PC-3 (cell line): ENCODE data around the gene JDP2. TPM values are rescaled to one million over a fixed set of nuclear protein-coding genes. Genes with fewer than 3 reads are reported as not detected.

Source experiments
- ATAC-seq: fragments of 200-7000 bp; cut with Tn5 transposase; 2 replicates; pipeline ENCODE4 v1.9.1; 2020; ENCODE audit warnings: mild to moderate bottlenecking, moderate library complexity
- BruUV-seq: library from RNA; stranded (reverse); fragments of 400-500 nt; replicated peaks from 2 replicates; lab custom pipeline; 2021; lab: Mats Ljungman, UMichigan
- CTCF ChIA-PET: fragments of 300-600 bp; sonication (Branson Sonifier 250); formaldehyde crosslinking; loops from one replicate; lab custom pipeline; 2022; ENCODE audit warnings: antibody characterized with exemption; lab: Charles Lee
- POLR2A ChIA-PET: fragments of 300-600 bp; sonication (Branson Sonifier 250); formaldehyde crosslinking; loops from one replicate; lab custom pipeline; 2022; ENCODE audit warnings: antibody characterized with exemption; ENCODE audit not compliant: unreplicated experiment; lab: Charles Lee
- DNase-seq: peaks from one replicate; pipeline ENCODE4 v3.0.0-alpha.2; 2015
- H2AFZ ChIP-seq: fragments of 300-600 bp; sonication (generic); 2 replicates; pipeline ENCODE4 v1.6.0; 2016; ENCODE audit warnings: antibody characterized with exemption, low read length
- H3F3A ChIP-seq: fragments of 300-600 bp; sonication (generic); one replicate; pipeline ENCODE4 v1.6.0; 2017; ENCODE audit warnings: antibody characterized with exemption, low read length, control low read depth, mild to moderate bottlenecking; ENCODE audit not compliant: unreplicated experiment
- H3K27ac ChIP-seq: fragments of 300-600 bp; sonication (generic); 2 replicates; pipeline ENCODE4 v1.5.1; 2016; ENCODE audit warnings: mild to moderate bottlenecking, low read length
- H3K27me3 ChIP-seq: fragments of 300-600 bp; sonication (generic); 2 replicates; pipeline ENCODE4 v1.6.1; 2016; ENCODE audit warnings: low read length, mixed read lengths
- H3K36me3 ChIP-seq: fragments of 300-600 bp; sonication (generic); 2 replicates; pipeline ENCODE4 v1.6.1; 2016; ENCODE audit warnings: low read depth, mixed run types, low read length, mixed read lengths
- H3K4me1 ChIP-seq: fragments of 300-600 bp; sonication (generic); 2 replicates; pipeline ENCODE4 v1.5.1; 2016; ENCODE audit warnings: low read length; ENCODE audit not compliant: insufficient read depth
- H3K4me2 ChIP-seq: fragments of 300-600 bp; sonication (generic); 2 replicates; pipeline ENCODE4 v1.6.0; 2016; ENCODE audit warnings: low read length
- H3K4me3 ChIP-seq: fragments of 300-600 bp; sonication (generic); 2 replicates; pipeline ENCODE4 v1.5.1; 2016; ENCODE audit warnings: mild to moderate bottlenecking, low read length, mixed read lengths
- H3K79me2 ChIP-seq: fragments of 300-600 bp; sonication (generic); 2 replicates; pipeline ENCODE4 v1.6.1; 2017; ENCODE audit warnings: low read length, mixed read lengths
- H3K9ac ChIP-seq: fragments of 300-600 bp; sonication (generic); 2 replicates; pipeline ENCODE4 v1.6.0; 2016; ENCODE audit warnings: mild to moderate bottlenecking, low read length
- H3K9me2 ChIP-seq: fragments of 300-600 bp; sonication (generic); replicated peaks from 2 replicates; pipeline ENCODE4 v1.6.1; 2016; ENCODE audit warnings: mixed run types, low read length, mixed read lengths
- H3K9me3 ChIP-seq: fragments of 300-600 bp; sonication (generic); 2 replicates; pipeline ENCODE4 v1.6.1; 2016; ENCODE audit warnings: low read length, mixed read lengths
- H4K20me1 ChIP-seq: fragments of 300-600 bp; sonication (generic); 2 replicates; pipeline ENCODE4 v1.6.1; 2016; ENCODE audit warnings: low read length, mixed read lengths
- EZH2 ChIP-seq: fragments of 300-600 bp; sonication (generic); IDR thresholded peaks from one replicate; pipeline ENCODE4 v1.6.1; 2017; ENCODE audit warnings: antibody characterized with exemption, mild to moderate bottlenecking, low read length; ENCODE audit not compliant: unreplicated experiment
- EZH2phosphoT487 ChIP-seq: fragments of 300-600 bp; sonication (generic); IDR thresholded peaks from 2 replicates; pipeline ENCODE4 v1.6.1; 2018; ENCODE audit warnings: mild to moderate bottlenecking, antibody characterized with exemption, low read length, borderline replicate concordance
- intact Hi-C: fragments of 100-400 bp; cut with micrococcal nuclease; formaldehyde crosslinking; loops from 2 replicates; pipeline ENCODE4 v1.9.0; 2023
- total RNA-seq: library from RNA; depleted of rRNA; stranded (reverse); fragments of >200 nt; gene quantifications from 2 replicates; pipeline ENCODE4 v1.2.3, GENCODE V29; 2014
- TF ChIP-seq, protein P1 (sequence below): fragments of 300-600 bp; sonication (generic); conservative IDR thresholded peaks from 2 replicates; pipeline ENCODE4 v1.5.1; 2017; ENCODE audit warnings: antibody characterized with exemption, low read depth, mild to moderate bottlenecking, low read length

The JDP2 gene
- total RNA-seq, 1 experiment from 2014 or later, result 5.8 TPM

DNA sequence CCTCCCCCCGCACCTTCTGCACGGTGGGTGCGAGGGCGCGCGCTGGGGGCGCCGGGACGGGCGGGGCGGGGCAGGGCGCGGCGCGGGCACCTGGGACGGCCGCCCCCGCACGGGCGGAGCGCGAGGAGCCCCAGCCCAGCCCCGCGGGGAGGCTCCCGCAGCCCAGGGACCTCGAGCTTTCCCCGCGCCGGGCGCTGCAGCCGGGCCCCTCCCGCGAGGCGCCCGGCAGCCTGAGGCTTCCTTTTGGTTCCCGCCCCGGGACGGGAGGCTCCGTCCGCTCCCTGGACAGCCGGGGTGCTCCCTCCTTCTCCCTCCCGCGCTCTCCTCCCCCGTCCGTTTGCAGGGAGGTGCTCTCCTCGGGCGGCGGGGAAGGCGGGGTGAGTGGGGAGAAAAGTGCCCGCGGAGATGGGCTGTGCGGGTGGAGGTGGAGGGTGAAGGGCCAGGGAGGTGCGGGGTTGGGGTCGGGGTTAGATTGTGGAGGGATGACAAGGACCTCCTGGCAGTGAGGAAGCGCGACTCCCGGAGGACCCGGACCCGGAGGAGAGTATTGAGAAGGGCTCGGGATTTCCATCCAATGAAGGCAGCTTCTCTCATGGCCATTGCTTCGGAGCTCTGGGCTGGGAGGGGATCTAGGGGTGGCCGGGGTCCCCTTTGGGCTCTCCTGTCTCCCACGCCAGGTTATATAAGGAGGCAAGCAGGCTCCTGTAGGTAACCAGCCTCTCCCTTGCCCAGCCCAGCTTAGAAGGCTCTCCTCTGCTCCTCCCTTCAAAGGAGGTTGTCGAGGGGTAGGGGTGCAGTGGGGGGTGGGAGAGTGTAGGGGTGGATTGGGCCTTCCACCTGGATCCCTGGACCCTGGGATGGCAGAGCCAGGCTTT lies 645 bp downstream of the JDP2 start:
- no TSS peak for BruUV-seq
- no peaks in the 10 kb centered on the region for H3K9me2 ChIP-seq
- ChIA-PET POLR2A (interaction anchor here (0.5 to 0.6 kb wide), 2 partner anchors 30 to 324 kb away, joined by 3 to 5 read pairs; no protein-coding TSS in a partner anchor), CTCF (no interaction called here)
- no peaks in the 10 kb centered on the region for H3F3A ChIP-seq
- intact Hi-C loops, result loop anchor here (10.0 kb wide), 1 partner anchor 56 kb away; no protein-coding TSS in a partner anchor
- H3K9me3 ChIP-seq, result no peaks in the 10 kb centered on the region
- no peak for DNase-seq
- no peak overlapping the region for H3K9ac ChIP-seq
- H3K4me2 ChIP-seq, result peak overlapping the region; percentile 89
- no peaks in the 10 kb centered on the region for H3K79me2 ChIP-seq
- ATAC-seq, result peak; percentile 50
- H3K27me3 ChIP-seq, result 0 out of 2 replicates have a peak, but pooled peaks cover 12% of the 10 kb centered on the region
- H3K4me1 ChIP-seq, result no peaks in the 10 kb centered on the region
- TF ChIP-seq EZH2phosphoT487 (no peak), EZH2 (no peak)
- TF ChIP-seq, protein P1, sequence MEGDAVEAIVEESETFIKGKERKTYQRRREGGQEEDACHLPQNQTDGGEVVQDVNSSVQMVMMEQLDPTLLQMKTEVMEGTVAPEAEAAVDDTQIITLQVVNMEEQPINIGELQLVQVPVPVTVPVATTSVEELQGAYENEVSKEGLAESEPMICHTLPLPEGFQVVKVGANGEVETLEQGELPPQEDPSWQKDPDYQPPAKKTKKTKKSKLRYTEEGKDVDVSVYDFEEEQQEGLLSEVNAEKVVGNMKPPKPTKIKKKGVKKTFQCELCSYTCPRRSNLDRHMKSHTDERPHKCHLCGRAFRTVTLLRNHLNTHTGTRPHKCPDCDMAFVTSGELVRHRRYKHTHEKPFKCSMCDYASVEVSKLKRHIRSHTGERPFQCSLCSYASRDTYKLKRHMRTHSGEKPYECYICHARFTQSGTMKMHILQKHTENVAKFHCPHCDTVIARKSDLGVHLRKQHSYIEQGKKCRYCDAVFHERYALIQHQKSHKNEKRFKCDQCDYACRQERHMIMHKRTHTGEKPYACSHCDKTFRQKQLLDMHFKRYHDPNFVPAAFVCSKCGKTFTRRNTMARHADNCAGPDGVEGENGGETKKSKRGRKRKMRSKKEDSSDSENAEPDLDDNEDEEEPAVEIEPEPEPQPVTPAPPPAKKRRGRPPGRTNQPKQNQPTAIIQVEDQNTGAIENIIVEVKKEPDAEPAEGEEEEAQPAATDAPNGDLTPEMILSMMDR, result no peak
- peak overlapping the region; percentile 70 for H3K4me3 ChIP-seq
- no peaks in the 10 kb centered on the region for H3K36me3 ChIP-seq
- peak overlapping the region; percentile 80; the same call in 1 of the 2 replicates for H2AFZ ChIP-seq
- no peak overlapping the region for H3K27ac ChIP-seq
- H4K20me1 ChIP-seq, result no peaks in the 10 kb centered on the region

DNA sequence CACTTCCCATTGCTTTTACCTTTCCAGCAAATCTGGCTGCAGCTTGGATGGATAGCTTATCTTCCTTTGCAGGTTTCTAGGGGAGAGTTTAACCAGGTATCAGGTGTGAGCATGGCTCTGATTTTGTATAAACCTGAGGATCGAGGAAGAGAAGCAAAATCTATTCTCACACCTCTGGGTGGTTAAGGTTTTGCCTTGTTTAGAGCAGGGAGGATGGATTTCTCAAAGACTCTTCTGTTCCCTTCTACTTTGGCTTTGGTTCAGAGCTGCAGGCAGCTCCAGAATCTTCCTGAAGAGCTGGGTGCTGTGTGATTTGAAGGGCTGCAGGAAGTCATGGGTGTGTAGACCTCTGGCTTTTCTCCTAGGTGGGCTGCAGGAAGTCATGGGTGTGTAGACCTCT lies 1.7 kb downstream of the JDP2 start:
- no peak overlapping the region for H3K4me3 ChIP-seq
- POLR2A ChIA-PET, result no interaction called here
- BruUV-seq, result no TSS peak
- no peaks in the 10 kb centered on the region for H3K79me2 ChIP-seq
- no peaks in the 10 kb centered on the region for H3K4me1 ChIP-seq
- 0 out of 2 replicates have a peak, but pooled peaks cover 12% of the 10 kb centered on the region for H3K27me3 ChIP-seq
- intact Hi-C loops, result loop anchor here (10.0 kb wide), 1 partner anchor 55 kb away; no protein-coding TSS in a partner anchor
- H3K9me2 ChIP-seq, result no peaks in the 10 kb centered on the region
- no peaks in the 10 kb centered on the region for H3K36me3 ChIP-seq
- no peak overlapping the region for H2AFZ ChIP-seq
- H3K4me2 ChIP-seq, result no peak overlapping the region
- H3K9ac ChIP-seq, result no peak overlapping the region
- H3F3A ChIP-seq, result no peaks in the 10 kb centered on the region
- no peak overlapping the region for H3K27ac ChIP-seq
- ATAC-seq (no peak), DNase-seq (no peak)
- CTCF ChIA-PET, result no interaction called here
- no peaks in the 10 kb centered on the region for H3K9me3 ChIP-seq
- no peaks in the 10 kb centered on the region for H4K20me1 ChIP-seq
- TF ChIP-seq, protein P1, result no peak
- no peak for TF ChIP-seq EZH2phosphoT487
- TF ChIP-seq EZH2, result no peak

DNA sequence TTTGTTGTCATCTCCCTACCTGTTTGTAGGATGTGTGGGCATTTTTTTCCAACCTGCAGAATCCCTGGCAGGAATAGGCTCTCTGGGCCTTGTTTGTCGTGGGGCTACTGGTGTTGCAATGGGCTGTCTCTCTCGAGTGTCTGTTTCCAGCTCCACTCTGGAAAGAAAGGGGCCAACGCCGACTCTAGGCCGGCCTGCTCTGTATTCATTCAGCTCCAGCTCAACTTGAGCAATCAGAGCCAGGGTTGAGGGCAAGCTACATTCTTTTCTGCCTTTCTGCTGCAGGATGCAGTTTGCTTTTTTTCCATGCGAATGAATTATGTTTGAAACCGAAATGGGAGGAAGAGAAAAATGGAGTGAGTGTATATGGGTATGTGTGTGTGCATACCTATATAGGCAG lies 2.3 kb downstream of the JDP2 start:
- Histone ChIP-seq H3K4me3 (no peak overlapping the region), H3K9ac (no peak overlapping the region), H3K27ac (no peak overlapping the region), H3K4me2 (no peak overlapping the region), H3K79me2 (no peaks in the 10 kb centered on the region), H3K36me3 (no peaks in the 10 kb centered on the region), H3F3A (no peaks in the 10 kb centered on the region), H2AFZ (no peak overlapping the region), H4K20me1 (no peaks in the 10 kb centered on the region), H3K9me3 (no peaks in the 10 kb centered on the region), H3K9me2 (no peaks in the 10 kb centered on the region), H3K4me1 (no peaks in the 10 kb centered on the region), H3K27me3 (0 out of 2 replicates have a peak, but pooled peaks cover 12% of the 10 kb centered on the region)
- ATAC-seq (no peak), DNase-seq (no peak)
- intact Hi-C loops, result no loop called here
- ChIA-PET POLR2A (no interaction called here), CTCF (no interaction called here)
- TF ChIP-seq EZH2, result no peak
- TF ChIP-seq EZH2phosphoT487, result no peak
- TF ChIP-seq, protein P1, result no peak
- no TSS peak for BruUV-seq
